ENCODE data around the gene MCM10. TPM values are rescaled to one million over a fixed set of nuclear protein-coding genes. Genes with fewer than 3 reads are reported as not detected.

MCM10 gene
- total and polyA plus RNA-seq, 9 of the 15 experiments (the other 6 are each of a cell fraction or from before 2014, with no cell fraction given), result 10.4 to 68.1 (median 48.0) TPM

DNA sequence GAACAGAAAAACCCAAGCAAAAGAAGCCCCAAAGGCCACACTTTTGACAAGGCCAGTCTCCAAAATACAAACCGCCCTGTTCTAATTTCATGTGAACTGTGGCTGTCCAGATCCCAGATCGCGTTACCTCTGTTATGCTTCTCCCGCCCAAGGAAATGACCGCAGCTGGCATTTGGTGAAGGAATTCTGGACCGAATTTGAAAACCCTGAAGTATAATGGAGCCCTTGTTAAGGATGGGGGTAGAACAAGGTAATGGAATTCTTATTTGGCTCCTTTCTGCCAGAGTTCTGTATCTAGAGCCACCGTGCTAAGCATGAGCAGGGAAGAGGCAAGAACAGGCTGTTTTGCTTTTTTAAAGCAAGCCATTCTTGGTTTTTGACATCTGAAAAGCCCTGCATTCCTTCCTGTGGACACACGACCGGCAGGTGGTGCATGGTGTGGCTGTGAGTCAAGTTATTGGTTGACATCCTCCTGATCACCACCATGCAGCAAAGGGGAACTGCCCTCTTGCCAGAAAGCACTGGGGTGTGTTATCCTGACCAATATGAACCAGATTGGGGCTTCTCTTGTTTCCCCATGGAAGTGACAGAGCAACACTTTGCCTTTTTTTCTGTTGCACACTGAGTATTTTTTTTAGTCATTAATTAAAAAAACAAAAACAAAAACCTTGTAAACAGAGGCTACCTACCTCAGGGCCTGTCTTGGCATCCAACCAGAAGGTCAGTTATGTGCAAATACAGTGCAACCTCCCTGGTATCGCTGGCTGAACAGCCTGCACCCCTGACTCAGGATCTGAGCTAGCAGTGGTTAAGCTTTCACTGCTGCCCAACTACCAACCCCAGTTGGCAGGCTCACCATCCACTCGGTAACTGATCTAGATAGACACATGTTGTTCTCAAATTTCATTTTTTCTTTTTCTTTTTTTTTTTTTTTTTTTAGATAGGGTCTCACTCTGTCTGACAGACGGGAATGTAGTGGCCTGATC, 58.6 kb downstream of the MCM10 start (continued):
- TF ChIP-seq, protein P1, sequence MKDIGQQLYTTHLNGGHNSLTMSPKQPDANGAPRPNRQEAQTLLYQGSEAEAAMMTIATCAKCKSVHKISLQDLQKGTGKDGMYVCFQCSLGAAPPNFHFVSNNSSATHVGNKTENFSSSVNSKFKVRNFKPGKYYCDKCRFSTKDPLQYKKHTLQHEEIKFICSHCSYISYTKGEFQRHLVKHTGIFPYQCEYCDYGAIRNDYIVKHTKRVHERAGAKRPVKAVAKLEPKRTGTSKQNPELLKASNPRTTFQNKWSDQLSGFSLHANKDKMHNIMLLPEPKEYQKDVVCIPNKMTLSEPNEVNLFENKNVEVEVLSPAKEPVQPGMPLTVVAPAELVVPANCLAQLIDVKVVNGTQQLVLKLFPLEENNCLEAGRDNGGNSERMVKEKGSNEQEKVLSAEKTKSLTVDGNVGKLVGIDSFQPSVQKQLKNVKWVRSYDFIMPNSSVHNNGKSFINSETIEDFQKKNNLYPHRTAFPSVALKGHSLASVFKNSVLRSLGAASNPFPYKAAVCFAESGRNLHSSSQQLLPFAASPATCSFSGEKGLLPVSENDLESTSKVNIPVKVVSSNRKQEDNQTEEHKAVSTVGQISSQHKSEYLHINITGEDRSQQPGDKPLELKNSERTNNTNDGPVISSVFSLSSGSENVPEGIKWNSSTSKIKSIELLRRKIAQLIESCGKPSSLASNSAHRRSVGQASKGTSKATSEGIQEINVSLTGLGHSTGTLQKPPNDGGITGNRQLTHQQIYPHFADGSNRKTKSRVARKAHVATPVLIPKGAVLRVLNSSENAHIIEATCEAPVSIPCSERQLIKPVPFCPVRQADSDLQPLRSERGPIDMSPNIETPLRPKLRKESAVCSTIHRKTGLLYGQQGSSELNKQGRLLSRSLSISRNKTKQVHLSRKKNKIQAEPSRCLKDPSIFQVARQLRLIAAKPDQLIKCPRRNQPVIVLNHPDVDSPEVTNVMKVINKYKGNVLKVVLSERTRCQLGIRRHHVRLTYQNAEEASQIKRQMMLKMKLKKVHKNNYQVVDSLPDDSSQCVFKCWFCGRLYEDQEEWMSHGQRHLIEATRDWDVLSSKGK (CRISPR knock-in tag; IDR thresholded peaks at IDR 0.05), result no peak
- TF ChIP-seq SMARCA4 (IDR thresholded peaks at IDR 0.05) (no peak), TOE1 (IDR thresholded peaks at IDR 0.05; ENCODE audit: borderline replicate concordance) (no peak), TOE1 (CRISPR knock-in tag; IDR thresholded peaks at IDR 0.05; ENCODE audit: borderline replicate concordance, low read depth) (no peak), POLR2AphosphoS5 (IDR thresholded peaks at IDR 0.05; ENCODE audit: control insufficient read depth, insufficient read depth, low read depth, low read length) (no peak), MYNN (IDR thresholded peaks at IDR 0.05) (0 out of 2 replicates have a peak, but pooled peaks have one; percentile 35), MYNN (CRISPR knock-in tag; IDR thresholded peaks at IDR 0.05) (no peak), ARID1B (IDR thresholded peaks at IDR 0.05) (no peak), CREM (IDR thresholded peaks at IDR 0.05; ENCODE audit: low read depth) (peak; percentile 23; the same call in 1 of the 2 replicates), FOXM1 (IDR thresholded peaks at IDR 0.05; ENCODE audit: low read depth) (no peak), FOXM1 (CRISPR knock-in tag; IDR thresholded peaks at IDR 0.05; ENCODE audit: low read depth) (no peak), KDM4B (IDR thresholded peaks at IDR 0.05; ENCODE audit: borderline replicate concordance in 2 of 2, low read depth in 1 of 2) (no peak), E2F3 (CRISPR knock-in tag; IDR thresholded peaks at IDR 0.05) (no peak), GABPA (tag; conservative IDR thresholded peaks at IDR 0.05; ENCODE audit: low read depth) (no peak), ZNF764 (CRISPR knock-in tag; IDR thresholded peaks at IDR 0.05; ENCODE audit: low read depth) (no peak), KAT2B (IDR thresholded peaks at IDR 0.05; ENCODE audit: low read depth, low read length) (no peak), JUND (IDR thresholded peaks at IDR 0.05; ENCODE audit: borderline replicate concordance, low read depth, low read length) (0 out of 2 replicates have a peak, but pooled peaks have one; percentile 25), JUND (tag; IDR thresholded peaks at IDR 0.05; ENCODE audit: borderline replicate concordance, low read depth, low read length) (no peak; the same call in 2 of the 3 replicates), SMARCA5 (IDR thresholded peaks at IDR 0.05) (no peak)
- TF ChIP-seq, protein P2, sequence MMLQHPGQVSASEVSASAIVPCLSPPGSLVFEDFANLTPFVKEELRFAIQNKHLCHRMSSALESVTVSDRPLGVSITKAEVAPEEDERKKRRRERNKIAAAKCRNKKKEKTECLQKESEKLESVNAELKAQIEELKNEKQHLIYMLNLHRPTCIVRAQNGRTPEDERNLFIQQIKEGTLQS (IDR thresholded peaks at IDR 0.05), result no peak
- TF ChIP-seq, protein P2 (CRISPR knock-in tag; conservative IDR thresholded peaks at IDR 0.05), result no peak
- TF ChIP-seq, protein P3, sequence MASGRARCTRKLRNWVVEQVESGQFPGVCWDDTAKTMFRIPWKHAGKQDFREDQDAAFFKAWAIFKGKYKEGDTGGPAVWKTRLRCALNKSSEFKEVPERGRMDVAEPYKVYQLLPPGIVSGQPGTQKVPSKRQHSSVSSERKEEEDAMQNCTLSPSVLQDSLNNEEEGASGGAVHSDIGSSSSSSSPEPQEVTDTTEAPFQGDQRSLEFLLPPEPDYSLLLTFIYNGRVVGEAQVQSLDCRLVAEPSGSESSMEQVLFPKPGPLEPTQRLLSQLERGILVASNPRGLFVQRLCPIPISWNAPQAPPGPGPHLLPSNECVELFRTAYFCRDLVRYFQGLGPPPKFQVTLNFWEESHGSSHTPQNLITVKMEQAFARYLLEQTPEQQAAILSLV (tag; IDR thresholded peaks at IDR 0.05), result no peak
- TF ChIP-seq, protein P4, sequence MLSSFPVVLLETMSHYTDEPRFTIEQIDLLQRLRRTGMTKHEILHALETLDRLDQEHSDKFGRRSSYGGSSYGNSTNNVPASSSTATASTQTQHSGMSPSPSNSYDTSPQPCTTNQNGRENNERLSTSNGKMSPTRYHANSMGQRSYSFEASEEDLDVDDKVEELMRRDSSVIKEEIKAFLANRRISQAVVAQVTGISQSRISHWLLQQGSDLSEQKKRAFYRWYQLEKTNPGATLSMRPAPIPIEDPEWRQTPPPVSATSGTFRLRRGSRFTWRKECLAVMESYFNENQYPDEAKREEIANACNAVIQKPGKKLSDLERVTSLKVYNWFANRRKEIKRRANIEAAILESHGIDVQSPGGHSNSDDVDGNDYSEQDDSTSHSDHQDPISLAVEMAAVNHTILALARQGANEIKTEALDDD (IDR thresholded peaks at IDR 0.05), result peak; percentile 81

All from K562 (cell line).